Neural cell (in vitro differentiated cells): ENCODE data around the gene TMEM167A. TPM values are rescaled to one million over a fixed set of nuclear protein-coding genes. Genes with fewer than 3 reads are reported as not detected.
A peak's percentile ranks its signal among the peaks of the same experiment; 100 is the strongest.

ENCODE experiments used
- H2AFZ ChIP-seq: fragments of 200-600, 300-800 bp; sonication (generic), shearing (Covaris generic); 2 replicates; pipeline ENCODE4 v1.6.0; 2014; ENCODE audit warnings: low read depth, mild to moderate bottlenecking, antibody characterized with exemption, low read length, moderate library complexity
- H3F3A ChIP-seq: fragments of 200-600 bp; shearing (Covaris generic); 2 replicates; pipeline ENCODE4 v1.6.1; 2016; ENCODE audit warnings: mild to moderate bottlenecking, moderate library complexity, mixed read lengths, antibody characterized with exemption, low read length; ENCODE audit not compliant: insufficient read depth, poor library complexity, severe bottlenecking
- H3K27ac ChIP-seq: fragments of 200-600, 300-800 bp; sonication (generic), shearing (Covaris generic); 2 replicates; pipeline ENCODE4 v1.5.1; 2014; ENCODE audit warnings: mild to moderate bottlenecking, low read length, moderate library complexity
- H3K27me3 ChIP-seq: fragments of 300-800, 200-600 bp; sonication (generic), shearing (Covaris generic); 2 replicates; pipeline ENCODE4 v1.6.0; 2014; ENCODE audit warnings: mild to moderate bottlenecking, low read depth, low read length, moderate library complexity; ENCODE audit not compliant: insufficient read depth
- H3K36me3 ChIP-seq: fragments of 300-800, 200-600 bp; sonication (generic), shearing (Covaris generic); 2 replicates; pipeline ENCODE4 v1.5.1; 2014; ENCODE audit warnings: mild to moderate bottlenecking, antibody characterized with exemption, low read length, moderate library complexity; ENCODE audit not compliant: insufficient read depth
- H3K4me2 ChIP-seq: fragments of 300-800, 200-600 bp; sonication (generic), shearing (Covaris generic); 2 replicates; pipeline ENCODE4 v1.6.0; 2014; ENCODE audit warnings: mild to moderate bottlenecking, low read length
- H3K4me3 ChIP-seq: fragments of 300-800, 200-600 bp; sonication (generic), shearing (Covaris generic); 2 replicates; pipeline ENCODE4 v1.5.1; 2014; ENCODE audit warnings: mild to moderate bottlenecking, low read length, moderate library complexity
- H3K79me2 ChIP-seq: fragments of 200-600 bp; shearing (Covaris generic); replicated peaks from 2 replicates; pipeline ENCODE4 v1.6.0; 2014; ENCODE audit warnings: mild to moderate bottlenecking, low read length, moderate library complexity; ENCODE audit not compliant: insufficient read depth
- H3K9ac ChIP-seq: fragments of 300-800, 200-600 bp; sonication (generic), shearing (Covaris generic); 2 replicates; pipeline ENCODE4 v1.6.1; 2016; ENCODE audit warnings: mild to moderate bottlenecking, low read length, mixed read lengths
- H3K9me2 ChIP-seq: fragments of 200-600 bp; shearing (Covaris generic); 2 replicates; pipeline ENCODE4 v1.6.1; 2016; ENCODE audit warnings: mild to moderate bottlenecking, low read length, mixed read lengths; ENCODE audit not compliant: insufficient read depth
- H3K9me3 ChIP-seq: fragments of 200-600, 300-800 bp; sonication (generic), shearing (Covaris generic); 2 replicates; pipeline ENCODE4 v1.6.1; 2016; ENCODE audit warnings: mild to moderate bottlenecking, mixed run types, low read length, moderate library complexity, mixed read lengths
- H4K20me1 ChIP-seq: fragments of 200-600 bp; shearing (Covaris generic); 2 replicates; pipeline ENCODE4 v1.6.1; 2016; ENCODE audit warnings: mild to moderate bottlenecking, mixed run types; ENCODE audit not compliant: insufficient read depth
- EP300 ChIP-seq: fragments of 450-650 bp; conservative IDR thresholded peaks from 2 replicates; pipeline ENCODE4 v1.6.1; 2014; ENCODE audit warnings: antibody characterized with exemption, mild to moderate bottlenecking, moderate library complexity; ENCODE audit not compliant: poor library complexity, severe bottlenecking
- EZH2 ChIP-seq: fragments of 200-600, 300-800 bp; shearing (Covaris generic), sonication (generic); IDR thresholded peaks from 2 replicates; pipeline ENCODE4 v1.6.1; 2014; ENCODE audit warnings: antibody characterized with exemption, low read length, borderline replicate concordance, mild to moderate bottlenecking; ENCODE audit not compliant: insufficient read depth, poor library complexity, severe bottlenecking
- MXI1 ChIP-seq: fragments of 450-650 bp; conservative IDR thresholded peaks from 2 replicates; pipeline ENCODE4 v1.6.1; 2014; ENCODE audit warnings: antibody characterized with exemption, mild to moderate bottlenecking; ENCODE audit not compliant: poor library complexity, severe bottlenecking
- POLR2AphosphoS5 ChIP-seq: IDR thresholded peaks from 2 replicates; pipeline ENCODE4 v1.6.1; 2012
- RAD21 ChIP-seq: fragments of 450-650 bp; conservative IDR thresholded peaks from 2 replicates; pipeline ENCODE4 v1.6.1; 2014; ENCODE audit warnings: antibody characterized with exemption, mild to moderate bottlenecking, moderate library complexity
- SMC3 ChIP-seq: fragments of 450-650 bp; conservative IDR thresholded peaks from 2 replicates; pipeline ENCODE4 v1.6.1; 2014; ENCODE audit warnings: antibody characterized with exemption, mild to moderate bottlenecking, moderate library complexity; ENCODE audit not compliant: poor library complexity
- TAF1 ChIP-seq: IDR thresholded peaks from 2 replicates; pipeline ENCODE4 v1.6.1; 2012; ENCODE audit warnings: low read depth
- polyA minus RNA-seq: library from RNA; depleted of rRNA, polyadenylated mRNA; stranded (reverse); fragments of >200 nt; gene quantifications from 2 replicates; pipeline ENCODE4 v1.2.3, GENCODE V29; 2014
- polyA plus RNA-seq: library from polyadenylated mRNA; depleted of rRNA; stranded (reverse); fragments of >200 nt; gene quantifications from 2 replicates; pipeline ENCODE4 v1.2.3, GENCODE V29; 2014
- TF ChIP-seq, protein P1 (sequence below): IDR thresholded peaks from 2 replicates; pipeline ENCODE4 v1.6.1; 2012; ENCODE audit warnings: borderline replicate concordance
- TF ChIP-seq, protein P2 (sequence below): fragments of 450-650 bp; IDR thresholded peaks from 2 replicates; pipeline ENCODE4 v1.5.1; 2014; ENCODE audit warnings: antibody characterized with exemption, mild to moderate bottlenecking, moderate library complexity; ENCODE audit not compliant: poor library complexity, severe bottlenecking

TMEM167A gene, protein sequence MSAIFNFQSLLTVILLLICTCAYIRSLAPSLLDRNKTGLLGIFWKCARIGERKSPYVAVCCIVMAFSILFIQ
- polyA plus RNA-seq: 377 and 436 TPM in 2 replicates
- polyA minus RNA-seq: 499 and 538 TPM in 2 replicates

DNA sequence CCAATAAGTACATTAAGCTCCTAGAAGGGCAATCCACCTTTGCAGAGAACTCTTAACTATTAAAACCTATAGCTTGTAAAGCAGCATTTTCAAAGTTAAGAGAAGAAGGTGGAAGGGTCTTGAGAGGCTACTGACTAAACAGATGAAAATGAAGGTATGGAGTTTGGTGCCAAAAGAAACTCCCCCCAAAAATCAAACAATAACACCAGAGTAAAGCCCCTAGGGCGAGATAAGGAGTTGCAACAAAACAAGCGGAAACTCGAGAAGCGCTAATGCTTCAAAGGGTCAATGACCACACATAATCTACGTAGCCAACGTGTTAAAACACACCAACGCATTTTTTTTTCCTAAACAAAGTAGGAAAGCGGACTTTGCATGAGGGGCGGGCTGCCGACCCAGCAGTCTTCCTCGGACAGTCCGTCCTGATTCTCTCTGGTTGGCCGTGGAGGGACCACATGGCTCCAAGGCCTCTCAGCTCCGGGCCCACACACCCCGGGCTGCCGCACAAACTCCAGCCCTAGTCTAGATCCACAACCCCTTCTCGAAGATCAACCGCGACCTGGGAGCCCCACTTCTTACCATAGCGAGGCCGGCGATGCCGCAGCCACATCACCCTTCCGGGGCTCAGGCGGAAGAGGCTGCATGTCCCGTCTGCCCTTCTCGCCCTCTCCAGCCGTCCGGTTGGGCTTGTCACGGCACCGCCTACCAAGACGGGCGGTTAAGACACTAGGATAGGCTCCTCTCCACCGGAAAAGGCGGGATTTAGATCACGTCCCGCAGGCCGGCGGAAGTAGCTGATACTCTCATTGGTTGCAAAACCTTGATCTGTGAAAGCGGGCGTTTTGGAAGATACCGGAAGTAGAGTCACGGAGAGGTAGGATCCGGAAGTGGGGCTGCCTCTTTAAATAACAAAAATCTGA lies at the start of gene TMEM167A, which contains the start of gene XRCC4:
TMEM167A (minus strand) TSS at position 653 of the 920 bp plus-strand sequence; CDS start at position 582, 71 bp downstream.
XRCC4 (plus strand) TSS at position 806 of the 920 bp plus-strand sequence. CDS start 27,373 bp downstream, outside the sequence.
- Histone ChIP-seq H3K9ac (peak within 1 kb of the TSS; percentile 90), H3K27ac (peak within 1 kb of the TSS; percentile 88), H3F3A (peaks cover 3% of the 10 kb centered on the region), H3K27me3 (no peaks in the 10 kb centered on the region), H3K36me3 (no peaks in the 10 kb centered on the region), H2AFZ (peak within 1 kb of the TSS; percentile 73), H4K20me1 (no peaks in the 10 kb centered on the region), H3K9me2 (no peaks in the 10 kb centered on the region), H3K9me3 (no peaks in the 10 kb centered on the region), H3K4me3 (peak within 1 kb of the TSS; percentile 91), H3K4me2 (peak within 1 kb of the TSS; percentile 95), H3K79me2 (peaks cover 77% of the 10 kb centered on the region)
- TF ChIP-seq MXI1 (peak; percentile 91), TAF1 (peak; percentile 67), EZH2 (no peak), SMC3 (peak; percentile 74), EP300 (peak; percentile 39), RAD21 (peak; percentile 65), POLR2AphosphoS5 (peak; percentile 94)
- TF ChIP-seq, protein P1, sequence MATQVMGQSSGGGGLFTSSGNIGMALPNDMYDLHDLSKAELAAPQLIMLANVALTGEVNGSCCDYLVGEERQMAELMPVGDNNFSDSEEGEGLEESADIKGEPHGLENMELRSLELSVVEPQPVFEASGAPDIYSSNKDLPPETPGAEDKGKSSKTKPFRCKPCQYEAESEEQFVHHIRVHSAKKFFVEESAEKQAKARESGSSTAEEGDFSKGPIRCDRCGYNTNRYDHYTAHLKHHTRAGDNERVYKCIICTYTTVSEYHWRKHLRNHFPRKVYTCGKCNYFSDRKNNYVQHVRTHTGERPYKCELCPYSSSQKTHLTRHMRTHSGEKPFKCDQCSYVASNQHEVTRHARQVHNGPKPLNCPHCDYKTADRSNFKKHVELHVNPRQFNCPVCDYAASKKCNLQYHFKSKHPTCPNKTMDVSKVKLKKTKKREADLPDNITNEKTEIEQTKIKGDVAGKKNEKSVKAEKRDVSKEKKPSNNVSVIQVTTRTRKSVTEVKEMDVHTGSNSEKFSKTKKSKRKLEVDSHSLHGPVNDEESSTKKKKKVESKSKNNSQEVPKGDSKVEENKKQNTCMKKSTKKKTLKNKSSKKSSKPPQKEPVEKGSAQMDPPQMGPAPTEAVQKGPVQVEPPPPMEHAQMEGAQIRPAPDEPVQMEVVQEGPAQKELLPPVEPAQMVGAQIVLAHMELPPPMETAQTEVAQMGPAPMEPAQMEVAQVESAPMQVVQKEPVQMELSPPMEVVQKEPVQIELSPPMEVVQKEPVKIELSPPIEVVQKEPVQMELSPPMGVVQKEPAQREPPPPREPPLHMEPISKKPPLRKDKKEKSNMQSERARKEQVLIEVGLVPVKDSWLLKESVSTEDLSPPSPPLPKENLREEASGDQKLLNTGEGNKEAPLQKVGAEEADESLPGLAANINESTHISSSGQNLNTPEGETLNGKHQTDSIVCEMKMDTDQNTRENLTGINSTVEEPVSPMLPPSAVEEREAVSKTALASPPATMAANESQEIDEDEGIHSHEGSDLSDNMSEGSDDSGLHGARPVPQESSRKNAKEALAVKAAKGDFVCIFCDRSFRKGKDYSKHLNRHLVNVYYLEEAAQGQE: peak; percentile 59
- TF ChIP-seq, protein P2, sequence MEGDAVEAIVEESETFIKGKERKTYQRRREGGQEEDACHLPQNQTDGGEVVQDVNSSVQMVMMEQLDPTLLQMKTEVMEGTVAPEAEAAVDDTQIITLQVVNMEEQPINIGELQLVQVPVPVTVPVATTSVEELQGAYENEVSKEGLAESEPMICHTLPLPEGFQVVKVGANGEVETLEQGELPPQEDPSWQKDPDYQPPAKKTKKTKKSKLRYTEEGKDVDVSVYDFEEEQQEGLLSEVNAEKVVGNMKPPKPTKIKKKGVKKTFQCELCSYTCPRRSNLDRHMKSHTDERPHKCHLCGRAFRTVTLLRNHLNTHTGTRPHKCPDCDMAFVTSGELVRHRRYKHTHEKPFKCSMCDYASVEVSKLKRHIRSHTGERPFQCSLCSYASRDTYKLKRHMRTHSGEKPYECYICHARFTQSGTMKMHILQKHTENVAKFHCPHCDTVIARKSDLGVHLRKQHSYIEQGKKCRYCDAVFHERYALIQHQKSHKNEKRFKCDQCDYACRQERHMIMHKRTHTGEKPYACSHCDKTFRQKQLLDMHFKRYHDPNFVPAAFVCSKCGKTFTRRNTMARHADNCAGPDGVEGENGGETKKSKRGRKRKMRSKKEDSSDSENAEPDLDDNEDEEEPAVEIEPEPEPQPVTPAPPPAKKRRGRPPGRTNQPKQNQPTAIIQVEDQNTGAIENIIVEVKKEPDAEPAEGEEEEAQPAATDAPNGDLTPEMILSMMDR: no peak

DNA sequence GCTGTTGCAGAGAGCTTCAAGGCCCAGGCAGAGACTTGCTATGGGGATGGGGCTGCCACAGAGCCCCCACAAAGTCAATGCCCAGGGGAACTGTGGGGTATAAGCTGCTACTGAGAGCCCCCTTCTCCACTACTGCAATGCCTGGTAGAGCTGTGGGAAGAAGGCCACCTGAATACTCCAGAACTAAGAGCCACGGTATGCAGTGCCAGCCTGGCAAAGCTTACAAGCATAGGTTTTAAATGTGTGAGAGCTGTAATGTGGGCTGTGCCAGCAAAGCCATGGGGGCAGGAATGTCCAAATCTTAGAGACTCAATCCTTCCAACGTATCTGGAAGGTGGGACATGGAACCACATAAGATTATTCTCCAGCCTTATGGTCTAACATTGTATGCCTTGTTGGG lies 49.3 kb upstream of the TMEM167A start:
- Histone ChIP-seq H3K9me3 (no peaks in the 10 kb centered on the region), H3K9me2 (no peaks in the 10 kb centered on the region), H3K9ac (no peak overlapping the region), H3K4me3 (no peak overlapping the region), H3K27ac (no peak overlapping the region), H3K27me3 (no peaks in the 10 kb centered on the region), H3K4me2 (no peak overlapping the region), H3F3A (no peaks in the 10 kb centered on the region), H3K79me2 (no peaks in the 10 kb centered on the region), H4K20me1 (no peaks in the 10 kb centered on the region), H3K36me3 (no peaks in the 10 kb centered on the region), H2AFZ (no peak overlapping the region)
- no peak for TF ChIP-seq RAD21
- TF ChIP-seq, protein P1: no peak
- TF ChIP-seq, protein P2: no peak
- TF ChIP-seq SMC3: no peak
- no peak for TF ChIP-seq EZH2
- no peak for TF ChIP-seq TAF1
- no peak for TF ChIP-seq POLR2AphosphoS5
- TF ChIP-seq MXI1: no peak
